NT2/D1 (cell line): ENCODE data around the gene IL22RA1.

Source experiments
- YY1 ChIP-seq: IDR thresholded peaks from 2 replicates; pipeline ENCODE4 v1.6.1; 2011; ENCODE audit not compliant: insufficient read length, insufficient read depth
- ZNF274 ChIP-seq: IDR thresholded peaks from 2 replicates; pipeline ENCODE4 v1.6.1; 2011; ENCODE audit warnings: mild to moderate bottlenecking, low read depth, low read length

DNA sequence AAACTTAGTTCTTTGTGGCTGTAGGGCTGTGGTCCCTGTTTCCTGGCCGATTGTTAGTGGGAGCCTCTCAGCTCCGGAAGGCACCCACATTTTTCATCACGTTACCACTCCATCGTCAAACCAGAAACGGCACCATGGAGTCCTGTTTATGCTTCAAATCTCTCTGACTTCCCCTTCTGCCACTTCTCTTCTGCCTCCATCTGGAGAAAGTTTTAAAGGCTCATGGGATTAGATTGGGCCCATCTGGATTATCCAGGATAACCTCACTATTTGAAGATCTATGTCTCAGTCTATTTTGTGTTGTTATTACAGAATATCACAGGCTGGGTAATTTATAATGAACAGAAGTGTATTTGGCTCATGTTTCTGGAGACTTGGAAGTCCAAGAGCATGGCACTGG lies 19.3 kb upstream of the IL22RA1 start:
- TF ChIP-seq YY1, result no peak
- TF ChIP-seq ZNF274, result no peak
